DMS114 treated with DMSO at 0.1 percent for 48 hours (cell line): ENCODE measurements around the gene KCNT2.
"Not testable (repeated sequence)": the region's sequence is repeated elsewhere in the genome, so short reads cannot be mapped to it uniquely, and the experiment has no call there.

Experiments
- DNase-seq: peaks from one replicate; lab custom pipeline; 2025; ENCODE audit not compliant: unreplicated experiment; lab: John Stamatoyannopoulos, UW

Gene KCNT2

DNA sequence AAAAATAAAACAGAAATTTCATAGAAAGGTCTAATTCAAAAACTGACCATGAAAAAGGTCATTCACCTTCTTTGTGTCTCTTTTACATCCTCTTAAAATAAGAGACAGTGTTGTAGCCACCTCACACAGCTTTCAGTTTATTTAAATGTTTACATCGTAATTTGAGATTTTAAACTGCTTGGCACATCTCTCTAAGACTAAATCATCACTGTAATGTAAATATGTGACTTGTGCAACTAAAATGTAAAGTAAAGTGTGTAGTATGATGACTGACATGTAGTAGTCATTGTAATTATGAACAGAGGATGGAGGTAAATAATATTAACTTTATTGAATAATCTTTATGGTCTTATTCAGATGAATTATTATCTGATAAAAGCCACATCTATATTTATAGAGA is 283.9 kb downstream of the KCNT2 start:
- DNase-seq: no peak

DNA sequence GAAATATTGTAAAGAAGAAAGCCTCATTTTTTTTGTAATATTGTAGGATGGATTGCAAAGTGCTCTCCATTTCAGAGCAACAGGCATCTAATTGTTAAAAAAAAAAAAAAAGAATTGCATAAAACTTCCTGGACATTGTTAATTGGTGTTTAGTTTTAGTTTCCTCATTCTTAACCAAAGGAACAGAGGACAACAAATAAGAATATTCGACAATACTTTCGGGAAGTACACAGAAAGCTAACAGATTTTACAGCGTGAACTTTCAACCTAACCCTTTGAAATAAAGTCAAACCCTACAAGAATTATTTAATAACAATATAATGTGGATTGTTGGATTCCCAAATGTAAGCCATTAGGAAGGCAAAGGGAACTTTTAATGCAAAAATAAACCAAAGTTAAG is 284.4 kb downstream of the KCNT2 start:
- no peak for DNase-seq

DNA sequence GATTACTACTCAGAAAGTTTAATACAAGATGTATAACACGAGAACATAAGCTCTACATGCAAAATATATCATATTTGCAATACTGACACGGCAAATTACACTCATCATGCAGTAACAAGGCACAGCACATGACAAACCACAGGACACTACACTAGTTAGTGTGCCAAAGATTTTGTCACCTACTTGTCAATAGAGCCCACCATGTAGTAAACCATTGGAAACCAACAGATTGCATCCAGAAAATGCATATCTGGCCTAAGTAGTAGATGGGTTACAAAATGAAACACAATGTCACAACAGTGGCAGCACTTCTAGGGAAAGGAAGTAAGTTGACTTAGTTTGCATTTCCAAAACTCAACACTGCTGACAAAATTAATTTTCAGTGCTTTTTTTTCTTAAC is 288.9 kb downstream of the KCNT2 start:
- DNase-seq: no peak

DNA sequence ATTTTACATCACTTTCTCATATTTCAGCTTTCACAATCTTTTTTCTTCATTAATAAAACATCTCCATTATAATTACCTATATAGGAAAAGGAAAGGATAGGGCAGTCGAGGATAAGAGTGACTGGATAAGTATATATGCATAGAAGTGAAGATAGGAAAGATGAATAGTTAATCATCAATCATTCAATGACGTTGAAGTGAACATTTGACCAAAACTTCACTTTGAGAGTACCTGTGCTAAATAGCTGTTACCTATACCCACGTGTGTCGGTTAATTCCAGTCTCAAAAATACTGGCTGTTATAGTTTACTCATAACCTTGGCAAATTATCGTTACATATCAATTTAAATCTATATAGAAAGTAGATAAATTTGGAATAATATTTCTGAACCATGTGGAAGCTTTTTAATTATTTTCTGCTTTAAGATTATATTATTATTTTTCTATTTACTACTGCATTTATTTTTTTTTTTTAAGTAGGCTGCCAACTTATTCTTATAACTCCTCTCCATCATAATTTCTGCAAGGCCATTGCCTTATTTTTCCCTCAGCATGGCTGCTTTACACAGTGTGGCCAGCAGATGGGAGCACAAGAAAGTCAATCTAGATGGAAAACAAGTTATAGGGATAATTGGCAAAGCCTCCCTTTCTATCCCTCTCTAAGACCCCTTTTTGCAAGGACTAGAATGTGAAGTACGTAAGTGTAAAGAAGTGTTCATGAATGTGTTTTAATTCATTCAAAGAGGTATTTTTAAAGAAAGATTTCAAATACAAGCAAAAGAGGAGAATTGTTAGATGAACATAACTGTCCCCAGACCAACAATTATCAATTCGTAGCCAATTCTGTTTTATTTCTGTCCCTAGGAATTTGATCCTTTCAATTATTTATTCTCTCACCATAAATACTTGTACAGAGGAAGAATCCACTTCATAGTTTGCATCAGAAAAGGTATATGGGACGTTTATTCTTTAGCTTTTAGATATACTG is 290.4 kb downstream of the KCNT2 start:
- peak; percentile 65 for DNase-seq

DNA sequence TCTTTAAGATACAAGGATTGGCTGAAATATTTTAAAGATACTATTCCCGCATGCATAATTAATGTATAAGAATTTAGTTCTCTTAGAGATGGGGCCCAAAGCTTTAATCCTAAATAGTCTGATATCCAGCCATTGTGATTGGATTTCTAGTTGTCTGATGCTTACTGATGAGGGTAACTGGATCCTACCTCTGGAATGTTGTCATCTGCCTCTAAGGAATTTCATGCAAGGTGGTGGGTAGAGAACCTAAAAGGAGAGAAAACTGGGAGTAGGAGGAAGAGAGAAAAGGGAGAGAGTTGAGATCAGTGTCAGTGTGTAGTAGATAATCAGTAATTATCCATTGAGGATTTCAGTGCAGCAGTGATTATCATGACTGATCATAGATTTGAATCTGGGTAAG is 295.5 kb downstream of the KCNT2 start:
- DNase-seq: no peak

DNA sequence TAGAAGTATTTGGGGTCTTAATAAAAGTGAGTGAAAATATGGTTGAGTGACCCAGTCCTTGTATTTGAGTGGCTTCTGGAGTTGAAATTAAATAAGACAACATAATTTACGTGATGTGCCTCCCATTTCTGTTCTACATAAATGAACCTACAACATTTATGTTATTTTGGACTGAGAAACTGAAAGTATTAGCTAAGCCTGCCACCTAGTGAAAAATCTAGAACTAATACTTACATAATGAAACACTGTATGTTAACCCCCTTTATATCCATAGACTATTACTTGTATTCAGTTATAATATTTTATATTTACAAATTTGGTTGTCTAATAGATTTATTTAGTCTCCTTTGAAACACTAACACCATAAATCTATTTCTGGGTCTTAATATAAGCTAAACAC is 298.9 kb downstream of the KCNT2 start:
- peak; percentile 35 for DNase-seq

DNA sequence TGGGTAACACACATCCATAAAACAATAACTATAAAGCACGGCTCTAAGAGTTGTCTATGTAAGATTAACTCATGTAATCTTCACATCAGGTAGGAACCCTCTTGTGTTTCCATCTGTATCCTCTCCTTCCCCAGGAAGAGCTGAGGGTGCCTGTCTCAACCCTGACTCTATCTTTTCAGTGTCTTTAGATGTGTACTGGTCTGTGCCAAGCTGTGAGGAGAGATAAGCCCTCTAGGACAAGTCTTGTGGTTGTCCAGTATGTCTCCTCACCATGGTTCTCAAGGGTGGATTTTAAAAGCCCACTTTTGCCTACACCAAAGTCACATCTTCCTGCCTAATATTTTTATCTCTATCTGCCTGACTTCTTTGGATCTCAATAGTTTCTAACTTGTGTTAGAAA is 300.1 kb downstream of the KCNT2 start:
- DNase-seq: no peak

DNA sequence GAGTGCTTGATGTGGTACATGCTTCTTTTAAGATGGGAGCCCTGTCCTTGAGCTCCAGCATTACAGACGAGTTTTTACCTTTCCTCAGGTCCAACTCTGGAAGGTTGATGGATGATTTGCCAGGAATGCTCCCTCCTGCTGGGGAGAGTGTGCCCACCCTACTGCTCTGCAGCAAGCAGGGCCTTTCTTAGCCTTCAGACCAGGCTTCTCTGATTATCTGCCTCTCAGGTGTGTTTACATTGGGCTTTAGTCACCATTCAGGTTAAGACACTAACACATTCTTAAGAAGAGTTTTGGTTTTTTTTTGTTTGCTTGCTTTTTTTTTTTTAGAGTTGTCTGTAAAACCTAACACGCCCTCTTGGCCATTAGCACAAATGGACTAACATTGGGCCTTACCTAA is 301.8 kb downstream of the KCNT2 start:
- DNase-seq: no peak

DNA sequence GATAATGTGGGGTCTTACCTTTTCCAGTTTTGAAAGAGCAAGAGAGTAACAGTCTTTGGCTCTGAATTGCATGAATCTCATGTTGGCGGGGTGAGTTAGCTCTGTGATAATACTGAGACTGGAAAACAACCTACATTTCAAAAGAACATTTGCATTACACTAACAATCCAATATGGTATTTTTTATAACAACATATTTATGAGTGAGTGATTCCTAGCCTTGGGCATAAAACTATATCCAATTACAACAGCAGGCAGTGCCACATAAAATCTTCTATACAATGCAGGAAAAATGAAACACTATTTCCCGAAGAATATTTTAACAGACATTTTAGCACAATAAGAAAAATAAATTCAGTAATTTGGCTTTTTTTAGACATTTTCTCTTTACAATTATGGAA is 303.0 kb downstream of the KCNT2 start:
- no peak for DNase-seq

DNA sequence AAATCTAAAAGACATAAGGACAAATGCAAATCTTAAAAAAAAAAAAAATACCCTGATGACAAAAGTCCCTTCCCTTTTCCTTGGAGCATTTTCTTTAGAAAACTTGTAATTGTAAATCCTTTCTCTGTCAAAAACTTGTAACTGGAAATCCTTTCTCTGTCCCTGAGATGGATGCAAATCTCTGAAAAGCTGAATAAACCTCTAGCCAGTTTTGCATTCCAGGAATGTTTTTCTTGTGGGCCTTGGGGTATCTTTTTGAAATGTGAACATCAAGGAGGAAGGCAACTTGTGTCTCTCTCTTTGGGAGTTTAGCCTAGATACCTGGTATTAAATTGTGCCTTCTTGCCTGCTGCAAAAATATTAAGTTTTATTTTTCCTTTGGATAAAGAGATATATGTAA is 305.3 kb downstream of the KCNT2 start:
- DNase-seq: no peak

DNA sequence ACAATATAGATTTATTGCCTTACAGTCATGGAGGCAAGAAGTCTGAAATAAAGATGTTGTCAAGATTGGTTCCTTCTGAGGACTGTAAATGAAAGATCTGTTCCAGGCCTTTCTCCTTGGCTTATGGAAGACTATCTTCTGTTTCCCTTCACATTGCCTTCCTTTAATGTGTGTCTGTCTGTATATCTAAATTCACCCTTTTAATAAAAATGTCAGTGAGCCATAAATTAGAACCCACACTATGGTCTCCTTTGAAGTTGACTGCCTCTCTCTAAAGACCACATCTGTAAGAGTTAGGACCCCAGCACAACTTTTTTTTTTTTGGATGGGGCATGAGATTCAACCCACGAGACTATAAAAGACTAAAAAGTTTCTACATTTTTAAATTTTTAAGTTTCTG is 305.8 kb downstream of the KCNT2 start:
- DNase-seq: no peak

DNA sequence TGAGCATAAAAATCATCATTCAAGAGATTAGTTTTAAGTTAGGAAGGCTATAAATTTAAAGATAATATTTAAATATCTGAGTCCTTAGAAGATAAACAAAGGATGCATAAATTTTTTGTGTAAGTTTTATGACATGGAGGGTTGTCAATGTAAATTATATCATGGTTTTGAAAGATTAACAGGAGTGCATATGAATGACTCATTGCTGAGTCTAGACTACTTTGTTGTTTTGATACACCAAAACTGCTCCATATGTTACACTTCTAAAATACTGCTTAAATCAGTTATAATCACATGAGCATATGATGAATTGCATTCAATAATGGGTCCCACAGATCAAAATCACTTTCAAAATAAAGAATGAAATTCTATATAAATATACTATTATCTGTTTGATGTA is 312.5 kb downstream of the KCNT2 start:
- no peak for DNase-seq

DNA sequence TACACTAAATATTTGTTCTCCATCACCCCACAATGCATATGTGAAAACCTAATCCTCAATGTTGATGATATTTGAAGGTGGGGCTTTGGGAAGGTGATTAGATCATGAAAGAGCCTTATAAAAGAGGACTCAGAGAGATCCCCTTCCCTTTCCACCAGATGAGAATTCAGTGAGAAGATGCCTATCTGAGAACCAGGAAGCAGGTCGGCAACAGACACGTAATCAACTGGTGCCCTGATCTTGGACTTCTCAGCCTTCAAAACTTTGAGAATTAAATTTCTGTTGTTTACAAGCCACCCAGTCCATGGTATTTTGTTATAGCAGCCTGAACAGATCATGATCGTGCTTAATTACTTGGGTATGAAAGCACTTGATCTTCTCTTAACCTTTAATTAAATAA is 329.4 kb downstream of the KCNT2 start:
- DNase-seq: no peak

DNA sequence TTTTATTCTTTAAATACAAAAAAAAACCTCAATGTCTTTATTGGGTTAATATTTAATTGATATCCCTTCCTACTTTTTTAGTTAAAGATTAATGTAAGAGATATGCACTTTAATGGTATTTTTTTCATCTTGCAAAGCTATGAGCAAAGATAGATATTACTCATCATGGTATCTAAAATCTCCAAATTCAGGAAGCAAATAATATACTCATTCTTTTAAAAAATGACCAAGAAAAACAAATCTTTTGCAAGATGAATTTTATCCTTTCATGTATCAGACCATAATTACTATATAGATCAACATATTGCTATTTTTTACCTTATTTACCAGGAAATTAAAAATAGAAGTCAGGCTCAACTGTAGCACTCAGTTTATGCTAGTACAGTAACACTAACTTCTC is 330.4 kb downstream of the KCNT2 start:
- DNase-seq: no peak

DNA sequence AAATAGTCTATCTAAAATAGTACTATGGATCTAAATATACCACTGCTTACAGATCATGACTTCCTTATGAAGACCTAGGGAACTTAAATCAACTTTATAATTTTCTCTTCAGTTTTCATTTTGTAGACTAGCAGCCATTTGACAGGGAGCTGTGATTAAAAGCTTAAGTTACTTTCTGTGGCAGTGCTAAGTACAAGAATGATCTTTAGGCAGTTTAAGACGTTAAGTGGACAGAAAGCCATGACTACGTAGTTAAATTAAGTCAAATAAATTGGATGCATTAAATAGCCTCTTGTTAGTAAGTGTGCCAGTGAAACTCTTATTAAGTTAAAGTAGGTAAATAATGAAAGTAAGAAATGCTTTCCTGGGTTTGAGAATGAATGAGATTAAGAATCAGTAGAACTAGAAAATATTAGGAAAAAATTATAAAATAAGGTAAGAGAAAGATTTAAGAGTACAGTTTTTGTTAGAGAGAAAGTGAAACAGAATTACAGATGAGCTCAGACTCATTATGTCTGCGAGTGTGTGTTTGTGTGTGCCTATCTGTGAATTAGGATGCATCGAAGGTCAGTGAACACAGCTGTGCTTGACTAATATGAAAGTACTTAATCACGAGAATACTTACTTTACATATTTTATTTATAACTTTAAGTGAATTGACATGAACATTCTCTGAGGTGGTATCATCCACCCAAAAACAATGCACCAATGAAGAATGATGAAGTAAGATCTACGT is 336.9 kb downstream of the KCNT2 start:
- DNase-seq: no peak

DNA sequence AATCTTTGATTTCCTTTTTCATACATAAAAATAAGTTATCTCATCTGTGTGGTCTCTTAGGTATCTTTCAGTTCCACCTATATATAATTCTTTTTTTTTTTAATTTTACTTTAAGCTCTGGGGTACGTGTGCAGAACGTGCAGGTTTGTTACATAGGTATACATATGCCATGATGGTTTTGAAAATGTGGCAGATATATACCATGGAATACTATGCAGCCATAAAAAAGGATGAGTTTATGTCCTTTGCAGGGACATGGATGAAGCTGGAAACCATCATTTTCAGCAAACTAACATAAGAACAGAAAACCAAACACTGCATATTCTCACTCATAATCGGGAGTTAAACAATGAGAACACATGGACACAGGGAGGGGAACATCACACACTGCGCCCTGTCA is 345.2 kb downstream of the KCNT2 start:
- not testable (repeated sequence) for DNase-seq

DNA sequence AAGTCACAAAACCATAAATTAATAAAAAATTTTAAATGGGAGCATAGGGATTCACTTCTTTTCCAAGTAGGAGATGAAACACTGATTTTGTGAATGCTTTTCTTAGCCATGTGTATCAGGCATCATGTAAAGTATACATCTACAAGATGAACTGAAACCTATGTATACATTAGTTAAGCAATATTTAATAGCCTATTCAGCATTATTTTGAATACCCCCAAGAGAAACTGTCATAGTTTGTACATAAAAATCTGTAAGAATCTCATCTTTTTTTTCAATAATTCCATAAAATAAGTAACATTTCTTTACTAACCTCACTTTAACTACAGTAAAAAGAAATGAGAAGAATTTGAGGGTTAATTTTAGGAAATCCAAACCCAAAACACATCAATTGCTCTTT is 348.0 kb downstream of the KCNT2 start:
- no peak for DNase-seq

DNA sequence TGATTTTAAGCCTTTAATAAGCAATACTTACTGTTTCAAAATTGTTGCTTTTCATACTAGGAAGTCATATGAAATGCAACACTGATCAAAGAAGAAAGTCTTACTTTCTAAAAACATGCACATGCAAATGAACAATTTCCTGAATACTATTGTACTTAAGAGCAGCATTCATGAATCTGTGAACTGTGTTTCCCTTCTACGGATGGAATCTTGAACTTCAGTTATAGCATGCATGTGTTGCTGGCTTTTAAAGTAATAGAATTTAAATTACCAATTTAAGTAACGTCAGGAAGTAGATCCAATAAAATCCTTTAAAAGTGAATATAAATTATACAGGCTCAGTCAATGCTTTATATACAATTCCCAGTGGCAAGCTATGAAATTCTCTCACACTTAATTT is 348.9 kb downstream of the KCNT2 start:
- DNase-seq: peak; percentile 16

DNA sequence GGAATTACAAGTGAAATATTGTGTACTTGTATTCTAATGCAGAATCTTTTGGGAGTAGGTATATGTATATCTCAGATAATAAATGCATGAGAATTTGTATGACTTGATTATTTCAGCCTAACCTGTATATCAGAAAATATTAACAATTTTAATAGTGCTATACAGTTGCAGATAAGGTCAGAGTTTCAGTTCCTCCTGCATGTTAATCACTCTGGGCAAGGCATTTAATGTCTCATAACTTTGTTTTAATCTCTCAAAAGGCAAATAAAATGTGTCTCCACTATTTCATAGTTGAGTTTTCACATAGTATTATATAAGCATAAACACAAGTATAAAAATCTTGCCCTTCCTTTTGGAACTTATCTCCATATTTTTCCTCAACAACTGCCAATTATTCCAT is 352.5 kb downstream of the KCNT2 start:
- DNase-seq: no peak

DNA sequence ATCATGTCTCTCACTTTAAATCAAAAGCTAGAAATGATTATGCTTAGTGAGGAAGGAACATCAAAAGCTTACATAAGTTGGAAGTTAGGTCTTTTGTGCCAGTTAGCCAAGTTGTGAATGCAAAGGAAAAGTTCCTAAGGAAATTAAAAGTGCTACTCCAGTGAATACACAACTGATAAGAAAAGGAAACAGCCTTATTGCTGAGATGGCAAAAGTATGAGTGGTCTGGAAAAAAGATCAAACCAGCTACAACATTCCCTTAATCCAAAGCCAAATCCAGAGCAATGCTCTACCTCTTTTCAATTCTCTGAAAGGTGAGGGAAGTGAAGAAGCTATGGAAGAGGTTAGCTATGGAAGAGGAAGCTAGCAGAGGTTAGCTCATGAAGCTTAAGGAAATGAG is 378.7 kb downstream of the KCNT2 start:
- no peak for DNase-seq

DNA sequence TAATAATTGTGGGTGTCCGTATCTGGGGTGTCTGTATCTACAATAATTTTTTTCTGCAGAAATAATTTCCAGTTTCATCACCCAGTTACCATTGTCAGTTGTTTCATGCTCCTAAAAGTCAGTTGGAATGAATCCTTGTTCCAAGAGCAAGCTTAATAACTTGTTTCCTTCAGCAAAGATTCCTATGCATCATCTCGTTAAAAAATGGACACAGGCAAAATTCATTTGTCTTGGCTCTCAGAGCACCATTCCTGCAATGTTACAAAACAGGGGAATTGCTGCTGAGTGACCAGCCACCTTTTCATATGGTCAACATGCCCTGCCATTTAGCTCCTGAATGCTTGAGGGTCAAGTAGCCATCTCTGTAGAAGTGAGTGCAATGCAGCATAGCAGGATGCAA is 393.4 kb downstream of the KCNT2 start:
- no peak for DNase-seq

DNA sequence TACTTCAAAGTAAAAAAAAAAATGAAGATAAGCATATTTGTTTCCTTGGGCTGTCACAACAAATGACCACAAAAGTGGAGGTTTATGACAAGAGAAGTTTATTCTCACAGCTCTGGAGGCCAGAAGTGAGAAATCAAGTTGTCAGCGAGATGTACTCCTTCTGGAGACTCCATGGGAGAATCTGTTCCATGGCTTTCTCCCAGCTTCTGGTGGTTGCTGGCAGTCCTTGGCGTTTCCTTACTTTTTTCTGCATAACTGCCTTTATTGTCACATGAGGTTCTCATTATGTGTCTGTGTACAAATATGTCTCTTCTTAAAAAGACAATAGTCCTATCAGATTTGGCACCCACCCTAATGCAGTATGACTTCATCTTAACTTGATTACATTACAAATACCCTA is 398.3 kb downstream of the KCNT2 start:
- DNase-seq: no peak
